Activated B cell treated with CpG ODN at 0.5 μM for 24 hours (primary cell): Measurements from ENCODE around the gene ITGAE. TPM values are rescaled to one million over a fixed set of nuclear protein-coding genes. Genes with fewer than 3 reads are reported as not detected.

Experiments used
- ATAC-seq: fragments of 200-7000 bp; cut with Tn5 transposase; one replicate; pipeline ENCODE4 v1.10.0; 2021; ENCODE audit warnings: low read depth, mild to moderate bottlenecking, moderate library complexity
- CTCF ChIA-PET: fragments of 350-600 bp; sonication (Branson Sonifier 250); formaldehyde crosslinking; loops from one replicate; lab custom pipeline; 2021; ENCODE audit warnings: antibody characterized with exemption; lab: Charles Lee
- POLR2A ChIA-PET: fragments of 350-600 bp; sonication (Branson Sonifier 250); formaldehyde crosslinking; loops from one replicate; lab custom pipeline; 2021; ENCODE audit warnings: antibody characterized with exemption; lab: Charles Lee
- DNase-seq: peaks from one replicate; pipeline ENCODE4 v3.0.0; 2022
- H3K27ac Mint-ChIP-seq: one replicate; pipeline ENCODE4 v1.8.0; 2020; ENCODE audit warnings: mixed read lengths
- H3K27me3 Mint-ChIP-seq: one replicate; pipeline ENCODE4 v1.8.0; 2021; ENCODE audit warnings: mixed read lengths
- H3K36me3 Mint-ChIP-seq: one replicate; pipeline ENCODE4 v1.8.0; 2021; ENCODE audit warnings: low read depth, mixed read lengths
- H3K4me1 Mint-ChIP-seq: one replicate; pipeline ENCODE4 v1.8.0; 2021; ENCODE audit warnings: mixed read lengths
- H3K4me3 Mint-ChIP-seq: one replicate; pipeline ENCODE4 v1.8.0; 2020; ENCODE audit warnings: mild to moderate bottlenecking, mixed read lengths
- H3K9me3 Mint-ChIP-seq: one replicate; pipeline ENCODE4 v1.8.0; 2020; ENCODE audit warnings: mixed read lengths
- intact Hi-C: fragments of 100-400 bp; cut with micrococcal nuclease; formaldehyde crosslinking; loops from one replicate; pipeline ENCODE4 v1.15.1; 2024
- total RNA-seq: library from RNA; stranded (reverse); gene quantifications from 2 replicates; pipeline ENCODE4 v1.2.3, GENCODE V29; 2022
- TF ChIP-seq, protein P1 (sequence below): fragments of 200-600 bp; IDR thresholded peaks from one replicate; pipeline ENCODE4 v1.8.0; 2022; ENCODE audit warnings: antibody characterized with exemption, mild to moderate bottlenecking

Gene ITGAE
- total RNA-seq, 1 donor from 2014 or later, result 45.3 TPM

DNA sequence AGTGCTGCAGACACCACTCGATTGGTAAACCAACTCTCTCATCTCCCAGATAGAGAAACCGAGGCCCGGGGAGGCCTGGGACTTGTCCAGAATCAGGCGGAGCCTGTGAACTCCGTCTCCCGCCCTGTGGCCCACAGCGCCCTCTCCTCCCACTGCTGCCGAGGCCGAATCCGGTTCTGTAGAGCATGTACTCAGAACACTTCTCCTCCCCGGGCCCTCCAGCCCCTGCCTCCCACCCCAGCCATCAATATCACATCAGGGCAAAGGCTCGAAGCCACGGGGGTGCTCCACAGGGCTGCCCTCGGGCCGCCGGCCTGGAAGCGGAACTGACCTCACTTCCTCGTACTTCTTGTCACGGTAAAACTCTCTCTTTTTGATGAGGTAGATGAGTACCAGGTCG lies 119.4 kb downstream of the ITGAE start:
- H3K27me3 Mint-ChIP-seq, result no peaks in the 10 kb centered on the region
- DNase-seq, result no peak
- peaks cover 70% of the 10 kb centered on the region for H3K36me3 Mint-ChIP-seq
- peaks cover 43% of the 10 kb centered on the region for H3K4me1 Mint-ChIP-seq
- H3K27ac Mint-ChIP-seq, result peak overlapping the region; percentile 62
- TF ChIP-seq, protein P1, sequence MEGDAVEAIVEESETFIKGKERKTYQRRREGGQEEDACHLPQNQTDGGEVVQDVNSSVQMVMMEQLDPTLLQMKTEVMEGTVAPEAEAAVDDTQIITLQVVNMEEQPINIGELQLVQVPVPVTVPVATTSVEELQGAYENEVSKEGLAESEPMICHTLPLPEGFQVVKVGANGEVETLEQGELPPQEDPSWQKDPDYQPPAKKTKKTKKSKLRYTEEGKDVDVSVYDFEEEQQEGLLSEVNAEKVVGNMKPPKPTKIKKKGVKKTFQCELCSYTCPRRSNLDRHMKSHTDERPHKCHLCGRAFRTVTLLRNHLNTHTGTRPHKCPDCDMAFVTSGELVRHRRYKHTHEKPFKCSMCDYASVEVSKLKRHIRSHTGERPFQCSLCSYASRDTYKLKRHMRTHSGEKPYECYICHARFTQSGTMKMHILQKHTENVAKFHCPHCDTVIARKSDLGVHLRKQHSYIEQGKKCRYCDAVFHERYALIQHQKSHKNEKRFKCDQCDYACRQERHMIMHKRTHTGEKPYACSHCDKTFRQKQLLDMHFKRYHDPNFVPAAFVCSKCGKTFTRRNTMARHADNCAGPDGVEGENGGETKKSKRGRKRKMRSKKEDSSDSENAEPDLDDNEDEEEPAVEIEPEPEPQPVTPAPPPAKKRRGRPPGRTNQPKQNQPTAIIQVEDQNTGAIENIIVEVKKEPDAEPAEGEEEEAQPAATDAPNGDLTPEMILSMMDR, result no peak
- no peaks in the 10 kb centered on the region for H3K9me3 Mint-ChIP-seq
- ChIA-PET CTCF (interaction anchor here (1.5 to 3.0 kb wide), 3 partner anchors 45 to 633 kb away, joined by 4 to 18 read pairs (median 18); no protein-coding TSS in a partner anchor), POLR2A (interaction anchor here (0.7 to 2.6 kb wide), 3 partner anchors 10 to 46 kb away, joined by 3 to 19 read pairs (median 3); partner anchors contain the start of gene SHPK)
- ATAC-seq, result no peak
- intact Hi-C loops, result no loop called here
- H3K4me3 Mint-ChIP-seq, result no peak overlapping the region

DNA sequence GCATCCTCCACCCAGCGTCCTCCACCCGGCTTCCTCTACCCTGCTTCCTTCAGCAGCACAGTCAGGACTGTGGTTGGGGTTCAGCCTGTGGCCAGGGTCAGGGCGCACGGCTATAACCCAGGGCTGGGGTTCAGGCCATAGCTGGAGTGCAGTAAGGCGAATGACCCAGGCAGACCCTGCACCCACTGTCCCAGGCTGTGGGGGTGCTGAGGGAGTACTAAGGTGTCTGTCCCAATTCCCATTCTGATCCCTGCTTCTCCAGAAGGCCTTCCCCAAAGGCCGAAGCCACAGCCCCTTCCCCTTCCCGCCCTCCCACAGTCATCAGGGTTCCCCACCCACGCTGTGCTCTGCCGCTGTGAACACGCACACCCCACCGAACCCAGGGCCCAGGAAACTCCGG lies 119.9 kb downstream of the ITGAE start:
- intact Hi-C loops, result no loop called here
- Mint-ChIP-seq H3K9me3 (no peaks in the 10 kb centered on the region), H3K4me3 (no peak overlapping the region), H3K27ac (peak overlapping the region; percentile 7), H3K4me1 (peaks cover 43% of the 10 kb centered on the region), H3K27me3 (no peaks in the 10 kb centered on the region), H3K36me3 (peaks cover 74% of the 10 kb centered on the region)
- DNase-seq, result no peak
- ChIA-PET POLR2A (interaction anchor here (1.2 kb wide), 1 partner anchor 45 kb away, joined by 3 read pairs; the partner anchor contains the start of gene SHPK), CTCF (no interaction called here)
- TF ChIP-seq, protein P1, result no peak
- no peak for ATAC-seq

DNA sequence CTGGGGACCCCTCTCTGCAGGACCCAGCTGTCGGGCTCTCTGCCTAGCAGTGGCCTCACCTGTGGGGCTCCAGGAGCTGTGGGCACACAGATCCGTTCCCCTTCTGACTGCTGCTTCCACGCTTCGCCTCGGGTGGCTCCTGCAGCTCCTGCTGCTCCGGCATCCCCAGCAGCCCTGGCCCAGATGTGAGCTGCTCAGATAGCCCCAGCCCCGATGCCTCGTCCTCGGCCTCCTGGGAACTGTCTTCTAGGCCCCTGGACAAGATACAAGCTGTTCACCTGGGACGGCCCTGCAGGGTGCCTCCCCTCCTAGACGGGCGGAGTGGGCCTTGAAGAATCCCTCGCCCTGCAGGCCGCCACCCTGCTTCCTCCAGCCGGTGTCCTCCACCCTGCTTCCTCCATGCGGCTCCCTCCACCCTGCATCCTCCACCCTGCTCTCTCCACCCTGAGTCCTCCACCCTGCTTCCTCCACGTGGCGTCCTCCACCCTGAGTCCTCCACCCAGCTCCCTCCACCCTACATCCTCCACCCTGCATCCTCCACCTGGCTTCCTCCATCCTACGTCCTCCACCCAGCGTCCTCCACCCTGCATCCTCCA lies 121.4 kb downstream of the ITGAE start:
- CTCF ChIA-PET, result interaction anchor here (1.0 to 1.1 kb wide), 2 partner anchors 53 to 59 kb away, joined by 3 to 5 read pairs; no protein-coding TSS in a partner anchor
- Mint-ChIP-seq H3K4me3 (no peak overlapping the region), H3K27me3 (no peaks in the 10 kb centered on the region), H3K9me3 (no peaks in the 10 kb centered on the region), H3K36me3 (peaks cover 75% of the 10 kb centered on the region), H3K4me1 (peaks cover 37% of the 10 kb centered on the region), H3K27ac (no peak overlapping the region)
- POLR2A ChIA-PET, result interaction anchor here (0.7 to 2.6 kb wide), 5 partner anchors 10 to 48 kb away, joined by 3 to 7 read pairs (median 5); partner anchors contain the start of genes EMC6 and TAX1BP3
- TF ChIP-seq, protein P1, result no peak
- ATAC-seq (no peak), DNase-seq (no peak)
- intact Hi-C loops, result no loop called here

DNA sequence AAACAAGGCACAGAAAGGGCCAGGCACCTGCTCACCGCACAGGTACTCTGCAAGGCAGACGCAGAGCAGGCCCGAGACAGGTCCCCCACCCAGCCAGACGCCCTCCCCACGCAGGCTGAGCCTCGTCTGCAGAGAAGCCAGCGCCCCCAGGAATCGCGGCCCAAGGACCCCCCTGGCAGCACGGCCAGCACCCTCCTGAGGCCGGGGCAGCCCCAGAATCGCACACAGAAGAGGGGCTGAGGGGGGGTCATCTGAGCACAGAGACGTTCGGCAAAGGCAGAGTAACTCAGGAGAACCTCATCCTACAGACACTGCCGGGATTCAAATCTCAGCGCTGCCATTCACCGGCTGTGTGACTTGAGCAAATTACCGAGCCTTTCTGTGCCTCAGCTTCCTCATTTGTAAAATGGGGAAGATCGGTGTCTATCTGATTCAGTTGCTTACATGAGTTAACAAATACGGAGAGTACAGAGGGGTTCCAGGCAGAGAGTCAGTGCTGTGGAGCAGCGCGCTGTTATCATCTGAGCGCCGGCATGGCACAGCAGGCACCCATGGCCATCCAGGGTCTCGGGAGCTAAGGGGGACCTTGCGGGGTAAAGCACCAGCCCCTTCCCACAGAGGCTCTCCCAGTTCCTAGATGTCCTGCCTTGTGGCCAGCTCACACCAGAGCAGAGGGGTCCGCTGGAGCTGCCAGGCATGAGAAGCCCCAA lies 122.0 kb downstream of the ITGAE start:
- CTCF ChIA-PET, result interaction anchor here (0.7 to 1.1 kb wide), 3 partner anchors 53 to 149 kb away, joined by 3 to 5 read pairs (median 4); no protein-coding TSS in a partner anchor
- H3K4me3 Mint-ChIP-seq, result no peak overlapping the region

More for the DNA sequence above, 122.0 kb downstream of the ITGAE start:
- H3K36me3 Mint-ChIP-seq, result peaks cover 71% of the 10 kb centered on the region
- POLR2A ChIA-PET, result interaction anchor here (0.7 to 2.6 kb wide), 9 partner anchors 10 to 53 kb away, joined by 3 to 7 read pairs (median 5); partner anchors contain the start of genes EMC6 and TAX1BP3
- intact Hi-C loops, result no loop called here
- no peaks in the 10 kb centered on the region for H3K27me3 Mint-ChIP-seq
- peak overlapping the region; percentile 18 for H3K27ac Mint-ChIP-seq
- TF ChIP-seq, protein P1, result no peak
- H3K9me3 Mint-ChIP-seq, result no peaks in the 10 kb centered on the region
- DNase-seq (no peak), ATAC-seq (no peak)
- H3K4me1 Mint-ChIP-seq, result peaks cover 30% of the 10 kb centered on the region
